ENCODE data around the gene PCDHB15.
"Not testable (repeated sequence)": the region's sequence is repeated elsewhere in the genome, so short reads cannot be mapped to it uniquely, and the experiment has no call there.

PCDHB15 gene

GRCh38 chr5:141223112-141223783 is 21.9 kb upstream of the PCDHB15 start, which contains the start of gene PCDHB14:
Gene PCDHB14 (plus strand): TSS chr5:141223343. CDS start chr5:141223506, 163 bp downstream.
- WGBS, 2 donors (ENCODE audit: extremely low coverage in 2 of 2, insufficient read length in 2 of 2, insufficient replicate concordance in 1 of 2) = no CpG with 5 or more reads among the region's 15 CpGs
- H3K4me2 ChIP-seq (ENCODE audit: insufficient read depth, low read length, poor library complexity, severe bottlenecking) = no peak within 1 kb of the TSS
- peak; percentile 43 for DNase-seq (ENCODE audit: low spot score)
- no peak within 1 kb of the TSS for H4K8ac ChIP-seq (ENCODE audit: low read depth, low read length)
- no peak within 1 kb of the TSS for H3K4ac ChIP-seq (ENCODE audit: low read length)
- H3K4me1 ChIP-seq (ENCODE audit: control insufficient read depth in 2 of 2, insufficient read depth in 1 of 2, low read depth in 1 of 2, low read length in 2 of 2) = no peaks in the 10 kb centered on the region
- H3K18ac ChIP-seq (ENCODE audit: low read length) = no peak within 1 kb of the TSS
- H3K27ac ChIP-seq (replicated peaks; ENCODE audit: low read length) = peak within 1 kb of the TSS; percentile 40
- peak within 1 kb of the TSS; percentile 71 for H2AFZ ChIP-seq (ENCODE audit: low read length)
- H2BK15ac ChIP-seq (ENCODE audit: low read length) = no peak within 1 kb of the TSS
- no peaks in the 10 kb centered on the region for H3K27me3 ChIP-seq (ENCODE audit: control insufficient read depth in 3 of 3, insufficient read depth in 3 of 3, low read depth in 1 of 3, low read length in 3 of 3)
- H3K14ac ChIP-seq (ENCODE audit: low read length) = no peak within 1 kb of the TSS
- H3K36me3 ChIP-seq (replicated peaks in 1 of 2; ENCODE audit: control insufficient read depth in 2 of 2, insufficient read depth in 2 of 2, low read length in 2 of 2) = no peaks in the 10 kb centered on the region
- no peak within 1 kb of the TSS for H4K91ac ChIP-seq (ENCODE audit: low read depth, low read length, poor library complexity)
- H2BK120ac ChIP-seq (ENCODE audit: low read depth, low read length) = no peak within 1 kb of the TSS
- H3K9ac ChIP-seq (ENCODE audit: low read depth, low read length, poor library complexity) = no peak within 1 kb of the TSS
- no peak within 1 kb of the TSS for H2BK12ac ChIP-seq (ENCODE audit: low read length)
- no peak within 1 kb of the TSS for H2BK5ac ChIP-seq (ENCODE audit: low read length)
- no peak within 1 kb of the TSS for H3K23ac ChIP-seq (ENCODE audit: low read depth, low read length, poor library complexity)
- no peak within 1 kb of the TSS for H2AK5ac ChIP-seq (ENCODE audit: low read depth, low read length)
- peak within 1 kb of the TSS in 1 of 2 donors; percentile 17 for H3K4me3 ChIP-seq (ENCODE audit: low read length in 2 of 2)
- H3K79me1 ChIP-seq (ENCODE audit: low read depth, low read length) = no peaks in the 10 kb centered on the region
- H3K9me3 ChIP-seq (replicated peaks in 1 of 2; ENCODE audit: control insufficient read depth in 2 of 2, insufficient read depth in 1 of 2, low read depth in 1 of 2, low read length in 2 of 2) = peaks cover 7 to 28% of the 10 kb centered on the region in 2 donors

- H3K23ac ChIP-seq (ENCODE audit: low read depth, low read length, poor library complexity); H3K14ac ChIP-seq (ENCODE audit: low read length); H3K4me3 ChIP-seq (ENCODE audit: low read length in 2 of 2); H4K91ac ChIP-seq (ENCODE audit: low read depth, low read length, poor library complexity); H3K4me2 ChIP-seq (ENCODE audit: insufficient read depth, low read length, poor library complexity, severe bottlenecking); H3K79me1 ChIP-seq (ENCODE audit: low read depth, low read length); H3K36me3 ChIP-seq (replicated peaks in 1 of 2; ENCODE audit: control insufficient read depth in 2 of 2, insufficient read depth in 2 of 2, low read length in 2 of 2); H2BK5ac ChIP-seq (ENCODE audit: low read length); H2AFZ ChIP-seq (ENCODE audit: low read length); H3K4ac ChIP-seq (ENCODE audit: low read length); H2AK5ac ChIP-seq (ENCODE audit: low read depth, low read length); H3K9ac ChIP-seq (ENCODE audit: low read depth, low read length, poor library complexity); H4K8ac ChIP-seq (ENCODE audit: low read depth, low read length); H2BK120ac ChIP-seq (ENCODE audit: low read depth, low read length); H3K4me1 ChIP-seq (ENCODE audit: control insufficient read depth in 2 of 2, insufficient read depth in 1 of 2, low read depth in 1 of 2, low read length in 2 of 2); H3K27ac ChIP-seq (replicated peaks; ENCODE audit: low read length); H2BK12ac ChIP-seq (ENCODE audit: low read length); H2BK15ac ChIP-seq (ENCODE audit: low read length); H3K27me3 ChIP-seq (ENCODE audit: control insufficient read depth in 3 of 3, insufficient read depth in 3 of 3, low read depth in 1 of 3, low read length in 3 of 3); H3K18ac ChIP-seq (ENCODE audit: low read length); DNase-seq (ENCODE audit: low spot score): not testable (repeated sequence)
- no CpG with 5 or more reads among the region's 40 CpGs for WGBS, 2 donors (ENCODE audit: extremely low coverage in 2 of 2, insufficient read length in 2 of 2, insufficient replicate concordance in 1 of 2)
- H3K9me3 ChIP-seq (replicated peaks in 1 of 2; ENCODE audit: control insufficient read depth in 2 of 2, insufficient read depth in 1 of 2, low read depth in 1 of 2, low read length in 2 of 2) = peaks cover 7 to 21% of the 10 kb centered on the region in 2 donors
Measured at GRCh38 chr5:141224844-141225243, 20.4 kb upstream of the PCDHB15 start.

GRCh38 chr5:141225421-141225820 is 19.8 kb upstream of the PCDHB15 start:
- H3K79me1 ChIP-seq (ENCODE audit: low read depth, low read length); H2BK120ac ChIP-seq (ENCODE audit: low read depth, low read length); H3K36me3 ChIP-seq (replicated peaks in 1 of 2; ENCODE audit: control insufficient read depth in 2 of 2, insufficient read depth in 2 of 2, low read length in 2 of 2); H3K23ac ChIP-seq (ENCODE audit: low read depth, low read length, poor library complexity); H4K8ac ChIP-seq (ENCODE audit: low read depth, low read length); H3K4me2 ChIP-seq (ENCODE audit: insufficient read depth, low read length, poor library complexity, severe bottlenecking); H3K4me3 ChIP-seq (ENCODE audit: low read length in 2 of 2); H3K4me1 ChIP-seq (ENCODE audit: control insufficient read depth in 2 of 2, insufficient read depth in 1 of 2, low read depth in 1 of 2, low read length in 2 of 2); H2BK5ac ChIP-seq (ENCODE audit: low read length); H3K4ac ChIP-seq (ENCODE audit: low read length); H3K9ac ChIP-seq (ENCODE audit: low read depth, low read length, poor library complexity); H2BK15ac ChIP-seq (ENCODE audit: low read length); DNase-seq (ENCODE audit: low spot score); H3K14ac ChIP-seq (ENCODE audit: low read length); H4K91ac ChIP-seq (ENCODE audit: low read depth, low read length, poor library complexity); H2AFZ ChIP-seq (ENCODE audit: low read length); H2AK5ac ChIP-seq (ENCODE audit: low read depth, low read length); H2BK12ac ChIP-seq (ENCODE audit: low read length); H3K27ac ChIP-seq (replicated peaks; ENCODE audit: low read length); H3K27me3 ChIP-seq (ENCODE audit: control insufficient read depth in 3 of 3, insufficient read depth in 3 of 3, low read depth in 1 of 3, low read length in 3 of 3); H3K18ac ChIP-seq (ENCODE audit: low read length): not testable (repeated sequence)
- peaks cover 7 to 21% of the 10 kb centered on the region in 2 donors for H3K9me3 ChIP-seq (replicated peaks in 1 of 2; ENCODE audit: control insufficient read depth in 2 of 2, insufficient read depth in 1 of 2, low read depth in 1 of 2, low read length in 2 of 2)
- WGBS, 2 donors (ENCODE audit: extremely low coverage in 2 of 2, insufficient read length in 2 of 2, insufficient replicate concordance in 1 of 2) = no CpG with 5 or more reads among the region's 30 CpGs

GRCh38 chr5:141234109-141234667 is 11.0 kb upstream of the PCDHB15 start:
- Histone ChIP-seq H4K91ac (ENCODE audit: low read depth, low read length, poor library complexity) (no peak overlapping the region), H2BK12ac (ENCODE audit: low read length) (no peak overlapping the region), H3K4me3 (ENCODE audit: low read length in 2 of 2) (no peak overlapping the region), H2BK5ac (ENCODE audit: low read length) (no peak overlapping the region), H2BK120ac (ENCODE audit: low read depth, low read length) (no peak overlapping the region), H3K4me1 (ENCODE audit: control insufficient read depth in 2 of 2, insufficient read depth in 1 of 2, low read depth in 1 of 2, low read length in 2 of 2) (no peaks in the 10 kb centered on the region), H3K36me3 (replicated peaks in 1 of 2; ENCODE audit: control insufficient read depth in 2 of 2, insufficient read depth in 2 of 2, low read length in 2 of 2) (no peaks in the 10 kb centered on the region), H2AFZ (ENCODE audit: low read length) (no peak overlapping the region), H3K18ac (ENCODE audit: low read length) (no peak overlapping the region), H2AK5ac (ENCODE audit: low read depth, low read length) (no peak overlapping the region), H3K23ac (ENCODE audit: low read depth, low read length, poor library complexity) (no peak overlapping the region), H3K9ac (ENCODE audit: low read depth, low read length, poor library complexity) (no peak overlapping the region), H3K9me3 (replicated peaks in 1 of 2; ENCODE audit: control insufficient read depth in 2 of 2, insufficient read depth in 1 of 2, low read depth in 1 of 2, low read length in 2 of 2) (peaks cover 7 to 29% of the 10 kb centered on the region in 2 donors), H3K27me3 (ENCODE audit: control insufficient read depth in 3 of 3, insufficient read depth in 3 of 3, low read depth in 1 of 3, low read length in 3 of 3) (no peaks in the 10 kb centered on the region), H4K8ac (ENCODE audit: low read depth, low read length) (no peak overlapping the region), H3K4me2 (ENCODE audit: insufficient read depth, low read length, poor library complexity, severe bottlenecking) (no peak overlapping the region), H2BK15ac (ENCODE audit: low read length) (no peak overlapping the region), H3K14ac (ENCODE audit: low read length) (no peak overlapping the region), H3K4ac (ENCODE audit: low read length) (no peak overlapping the region), H3K79me1 (ENCODE audit: low read depth, low read length) (peaks cover 3% of the 10 kb centered on the region), H3K27ac (replicated peaks; ENCODE audit: low read length) (no peak overlapping the region)
- WGBS, 2 donors (ENCODE audit: extremely low coverage in 2 of 2, insufficient read length in 2 of 2, insufficient replicate concordance in 1 of 2) = no CpG with 5 or more reads among the region's 15 CpGs
- DNase-seq (ENCODE audit: low spot score) = no peak

All from neuronal stem cell (in vitro differentiated cells).